GM23338 (cell line): ENCODE results near the gene ACTG2. TPM values are rescaled to one million over a fixed set of nuclear protein-coding genes. Genes with fewer than 3 reads are reported as not detected.
A peak's percentile ranks its signal among the peaks of the same experiment; 100 is the strongest.

Experiments
- ATAC-seq: fragments of 200-7000 bp; cut with Tn5 transposase; 3 replicates; pipeline ENCODE4 v1.9.1; 2020
- DNase-seq: peaks from one replicate; pipeline ENCODE4 v3.0.0-alpha.2; 2015; ENCODE audit warnings: low spot score
- H2AFZ ChIP-seq: fragments of 200-600 bp; sonication (generic); 2 replicates; pipeline ENCODE4 v1.8.0; 2016; ENCODE audit warnings: antibody characterized with exemption, mild to moderate bottlenecking, moderate library complexity
- H3F3A ChIP-seq: fragments of 200-600 bp; sonication (generic); replicated peaks from 2 replicates; pipeline ENCODE4 v1.8.0; 2017; ENCODE audit warnings: antibody characterized with exemption, mixed run types, low read depth
- H3K27ac ChIP-seq: fragments of 200-600 bp; sonication (generic); 2 replicates; pipeline ENCODE4 v1.6.1; 2016; ENCODE audit warnings: low read depth
- H3K27me3 ChIP-seq: fragments of 200-600 bp; sonication (generic); 2 replicates; pipeline ENCODE4 v1.8.0; 2016; ENCODE audit warnings: mild to moderate bottlenecking, mixed run types, moderate library complexity; ENCODE audit not compliant: insufficient read depth
- H3K36me3 ChIP-seq: fragments of 200-600 bp; sonication (generic); 2 replicates; pipeline ENCODE4 v1.8.0; 2016; ENCODE audit warnings: mild to moderate bottlenecking; ENCODE audit not compliant: insufficient read depth
- H3K4me1 ChIP-seq: fragments of 200-600 bp; sonication (generic); 2 replicates; pipeline ENCODE4 v1.8.0; 2016; ENCODE audit warnings: mild to moderate bottlenecking, moderate library complexity; ENCODE audit not compliant: insufficient read depth
- H3K4me2 ChIP-seq: fragments of 200-600 bp; sonication (generic); 2 replicates; pipeline ENCODE4 v1.7.1; 2017; ENCODE audit warnings: mixed run types
- H3K4me3 ChIP-seq: fragments of 200-600 bp; sonication (generic); 2 replicates; pipeline ENCODE4 v1.6.1; 2016; ENCODE audit warnings: mixed run types
- H3K79me2 ChIP-seq: fragments of 200-600 bp; sonication (generic); replicated peaks from 2 replicates; pipeline ENCODE4 v1.8.0; 2017; ENCODE audit warnings: mild to moderate bottlenecking; ENCODE audit not compliant: insufficient read depth
- H3K9me2 ChIP-seq: fragments of 200-600 bp; sonication (generic); 2 replicates; pipeline ENCODE4 v1.8.0; 2017; ENCODE audit not compliant: insufficient read depth
- H4K20me1 ChIP-seq: fragments of 200-600 bp; sonication (generic); replicated peaks from 2 replicates; pipeline ENCODE4 v1.8.0; 2017; ENCODE audit warnings: mild to moderate bottlenecking; ENCODE audit not compliant: insufficient read depth
- H3K27ac Mint-ChIP-seq: 2 replicates; pipeline ENCODE4 v1.8.0; 2020; ENCODE audit warnings: inconsistent platforms, mild to moderate bottlenecking, moderate library complexity, mixed read lengths
- H3K27me3 Mint-ChIP-seq: 3 replicates; pipeline ENCODE4 v1.8.0; 2022; ENCODE audit warnings: low read depth, mild to moderate bottlenecking, moderate library complexity, mixed read lengths, inconsistent platforms; ENCODE audit not compliant: insufficient read depth, poor library complexity
- H3K36me3 Mint-ChIP-seq: 3 replicates; pipeline ENCODE4 v1.8.0; 2021; ENCODE audit warnings: low read depth, mild to moderate bottlenecking, inconsistent platforms, moderate library complexity, mixed read lengths
- H3K4me1 Mint-ChIP-seq: 3 replicates; pipeline ENCODE4 v1.8.0; 2020; ENCODE audit warnings: mild to moderate bottlenecking, inconsistent platforms, mixed read lengths
- H3K4me3 Mint-ChIP-seq: 3 replicates; pipeline ENCODE4 v1.8.0; 2021; ENCODE audit warnings: moderate library complexity, mild to moderate bottlenecking, inconsistent platforms, mixed read lengths
- H3K9me3 Mint-ChIP-seq: 3 replicates; pipeline ENCODE4 v1.8.0; 2020; ENCODE audit warnings: moderate library complexity, mild to moderate bottlenecking, inconsistent platforms, mixed read lengths
- EZH2phosphoT487 ChIP-seq: fragments of 200-600 bp; sonication (generic); IDR thresholded peaks from one replicate; pipeline ENCODE4 v1.8.1; 2018; ENCODE audit warnings: antibody characterized with exemption; ENCODE audit not compliant: unreplicated experiment
- JUNB ChIP-seq: IDR thresholded peaks from one replicate; pipeline ENCODE4 v1.6.1; 2016; ENCODE audit warnings: antibody characterized with exemption; ENCODE audit not compliant: unreplicated experiment
- NANOG ChIP-seq: IDR thresholded peaks from 2 replicates; pipeline ENCODE4 v1.6.1; 2016; ENCODE audit warnings: antibody characterized with exemption, borderline replicate concordance
- POLR2AphosphoS5 ChIP-seq: IDR thresholded peaks from 2 replicates; pipeline ENCODE4 v1.6.1; 2016; ENCODE audit warnings: antibody characterized with exemption, low read depth
- STAT1 ChIP-seq: IDR thresholded peaks from one replicate; pipeline ENCODE4 v1.6.1; 2016; ENCODE audit warnings: antibody characterized with exemption; ENCODE audit not compliant: unreplicated experiment
- ZNF462 ChIP-seq: fragments of 250-450 bp; sonication (Bioruptor Pico); IDR thresholded peaks from 2 replicates; pipeline ENCODE4 v1.5.0; 2020; ENCODE audit warnings: mild to moderate bottlenecking, moderate library complexity
- polyA plus RNA-seq: library from polyadenylated mRNA; unstranded; fragments of >200 nt; fragmentation: Nextera tagmentation; extraction: Ambion mirVana; gene quantifications from 2 replicates; pipeline ENCODE4 v1.2.1, GENCODE V29; 2016
- total RNA-seq: library from RNA; depleted of rRNA; stranded (reverse); fragments of >200 nt; shearing (Covaris generic); gene quantifications from 2 replicates; pipeline ENCODE4 v1.2.3, GENCODE V29; 2014
- TF ChIP-seq, protein P1 (sequence below): IDR thresholded peaks from one replicate; pipeline ENCODE4 v1.6.1; 2018; ENCODE audit warnings: antibody characterized with exemption; ENCODE audit not compliant: unreplicated experiment
- TF ChIP-seq, protein P2 (sequence below): IDR thresholded peaks from 2 replicates; pipeline ENCODE4 v1.6.1; 2016; ENCODE audit warnings: antibody characterized with exemption

The ACTG2 gene
- total and polyA plus RNA-seq, 2 experiments from 2014 or later, result 8.0 to 8.5 TPM

DNA sequence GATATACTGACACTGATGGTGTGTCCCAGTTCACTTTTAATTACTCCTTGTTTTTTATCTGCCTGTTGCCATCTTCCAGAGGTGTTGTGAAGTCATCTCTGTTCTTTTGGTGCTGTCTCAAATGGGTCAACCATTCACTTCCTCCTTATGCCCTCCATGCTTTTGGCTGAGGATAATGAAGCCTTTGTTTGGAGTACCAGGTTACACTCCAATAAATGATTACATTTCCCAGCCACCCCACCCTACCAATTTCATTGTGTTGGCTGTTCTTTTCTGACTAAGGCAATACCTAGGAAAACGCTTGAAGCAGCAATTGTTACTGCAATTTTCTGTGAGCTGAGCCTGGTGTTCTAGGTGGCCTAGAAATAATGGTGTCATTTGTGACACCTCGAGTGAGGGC is 29.8 kb upstream of the ACTG2 start (continued):
- no peak for TF ChIP-seq ZNF462 (CRISPR knock-in tag)

DNA sequence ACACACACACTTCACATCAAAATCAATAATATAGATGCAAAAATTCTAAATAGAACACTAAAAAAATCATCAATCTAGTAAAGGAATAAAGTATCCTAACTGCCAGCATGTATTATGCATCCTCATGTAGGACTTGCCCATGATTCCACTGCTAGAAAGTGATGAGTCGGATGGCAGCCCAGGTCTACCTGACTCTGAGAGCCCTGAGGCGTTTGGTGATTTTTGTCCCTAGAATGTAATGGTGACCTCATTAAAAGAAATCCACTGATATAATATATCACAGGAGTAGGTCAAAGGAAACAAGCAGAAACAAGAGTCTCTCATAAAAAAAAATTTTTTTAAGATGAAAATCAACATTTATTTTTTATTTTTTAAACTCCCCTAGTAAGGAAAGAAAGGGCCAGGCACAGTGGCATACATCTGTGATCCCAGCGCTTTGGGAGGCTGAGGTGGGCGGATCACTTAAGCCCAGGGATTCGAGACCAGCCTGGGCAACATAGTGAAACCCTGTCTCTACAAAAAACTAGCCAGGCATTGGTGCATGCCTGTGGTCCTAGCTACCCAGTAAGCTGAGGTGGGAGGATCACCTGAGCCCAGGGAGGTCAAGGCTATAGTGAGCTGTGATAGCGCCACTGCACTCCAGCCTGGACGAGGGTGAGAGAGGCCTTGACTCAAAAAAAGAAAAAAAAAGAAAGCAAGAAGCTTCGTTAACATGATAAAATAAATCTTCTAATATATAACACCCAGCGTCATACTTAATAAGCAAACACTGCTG is 24.4 kb upstream of the ACTG2 start:
- H3K27ac Mint-ChIP-seq, result no peak overlapping the region
- ATAC-seq, result peak; percentile 67

More for the DNA sequence above, 24.4 kb upstream of the ACTG2 start:
- Histone ChIP-seq H3K4me1 (no peaks in the 10 kb centered on the region), H3K36me3 (peaks cover 12% of the 10 kb centered on the region; the same call in 1 of the 2 replicates), H4K20me1 (0 out of 2 replicates have a peak, but pooled peaks cover 4% of the 10 kb centered on the region), H3K4me2 (no peak overlapping the region), H3K27me3 (no peaks in the 10 kb centered on the region), H3K79me2 (no peaks in the 10 kb centered on the region), H3F3A (0 out of 2 replicates have a peak, but pooled peaks cover 2% of the 10 kb centered on the region), H3K9me2 (no peaks in the 10 kb centered on the region), H3K27ac (no peak overlapping the region), H2AFZ (no peak overlapping the region), H3K4me3 (no peak overlapping the region)
- Mint-ChIP-seq H3K4me3 (no peak overlapping the region), H3K27me3 (peaks cover 1% of the 10 kb centered on the region), H3K4me1 (peaks cover 10% of the 10 kb centered on the region), H3K9me3 (no peaks in the 10 kb centered on the region), H3K36me3 (peaks cover 10% of the 10 kb centered on the region)
- no peak for TF ChIP-seq JUNB
- no peak for TF ChIP-seq EZH2phosphoT487
- TF ChIP-seq POLR2AphosphoS5, result no peak
- TF ChIP-seq STAT1, result no peak
- TF ChIP-seq NANOG, result no peak
- TF ChIP-seq, protein P1, sequence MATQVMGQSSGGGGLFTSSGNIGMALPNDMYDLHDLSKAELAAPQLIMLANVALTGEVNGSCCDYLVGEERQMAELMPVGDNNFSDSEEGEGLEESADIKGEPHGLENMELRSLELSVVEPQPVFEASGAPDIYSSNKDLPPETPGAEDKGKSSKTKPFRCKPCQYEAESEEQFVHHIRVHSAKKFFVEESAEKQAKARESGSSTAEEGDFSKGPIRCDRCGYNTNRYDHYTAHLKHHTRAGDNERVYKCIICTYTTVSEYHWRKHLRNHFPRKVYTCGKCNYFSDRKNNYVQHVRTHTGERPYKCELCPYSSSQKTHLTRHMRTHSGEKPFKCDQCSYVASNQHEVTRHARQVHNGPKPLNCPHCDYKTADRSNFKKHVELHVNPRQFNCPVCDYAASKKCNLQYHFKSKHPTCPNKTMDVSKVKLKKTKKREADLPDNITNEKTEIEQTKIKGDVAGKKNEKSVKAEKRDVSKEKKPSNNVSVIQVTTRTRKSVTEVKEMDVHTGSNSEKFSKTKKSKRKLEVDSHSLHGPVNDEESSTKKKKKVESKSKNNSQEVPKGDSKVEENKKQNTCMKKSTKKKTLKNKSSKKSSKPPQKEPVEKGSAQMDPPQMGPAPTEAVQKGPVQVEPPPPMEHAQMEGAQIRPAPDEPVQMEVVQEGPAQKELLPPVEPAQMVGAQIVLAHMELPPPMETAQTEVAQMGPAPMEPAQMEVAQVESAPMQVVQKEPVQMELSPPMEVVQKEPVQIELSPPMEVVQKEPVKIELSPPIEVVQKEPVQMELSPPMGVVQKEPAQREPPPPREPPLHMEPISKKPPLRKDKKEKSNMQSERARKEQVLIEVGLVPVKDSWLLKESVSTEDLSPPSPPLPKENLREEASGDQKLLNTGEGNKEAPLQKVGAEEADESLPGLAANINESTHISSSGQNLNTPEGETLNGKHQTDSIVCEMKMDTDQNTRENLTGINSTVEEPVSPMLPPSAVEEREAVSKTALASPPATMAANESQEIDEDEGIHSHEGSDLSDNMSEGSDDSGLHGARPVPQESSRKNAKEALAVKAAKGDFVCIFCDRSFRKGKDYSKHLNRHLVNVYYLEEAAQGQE, result no peak
- TF ChIP-seq, protein P2, sequence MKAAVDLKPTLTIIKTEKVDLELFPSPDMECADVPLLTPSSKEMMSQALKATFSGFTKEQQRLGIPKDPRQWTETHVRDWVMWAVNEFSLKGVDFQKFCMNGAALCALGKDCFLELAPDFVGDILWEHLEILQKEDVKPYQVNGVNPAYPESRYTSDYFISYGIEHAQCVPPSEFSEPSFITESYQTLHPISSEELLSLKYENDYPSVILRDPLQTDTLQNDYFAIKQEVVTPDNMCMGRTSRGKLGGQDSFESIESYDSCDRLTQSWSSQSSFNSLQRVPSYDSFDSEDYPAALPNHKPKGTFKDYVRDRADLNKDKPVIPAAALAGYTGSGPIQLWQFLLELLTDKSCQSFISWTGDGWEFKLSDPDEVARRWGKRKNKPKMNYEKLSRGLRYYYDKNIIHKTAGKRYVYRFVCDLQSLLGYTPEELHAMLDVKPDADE, result no peak
- peak; percentile 22 for DNase-seq
